ENCODE data around the gene PSMG2.

DNA sequence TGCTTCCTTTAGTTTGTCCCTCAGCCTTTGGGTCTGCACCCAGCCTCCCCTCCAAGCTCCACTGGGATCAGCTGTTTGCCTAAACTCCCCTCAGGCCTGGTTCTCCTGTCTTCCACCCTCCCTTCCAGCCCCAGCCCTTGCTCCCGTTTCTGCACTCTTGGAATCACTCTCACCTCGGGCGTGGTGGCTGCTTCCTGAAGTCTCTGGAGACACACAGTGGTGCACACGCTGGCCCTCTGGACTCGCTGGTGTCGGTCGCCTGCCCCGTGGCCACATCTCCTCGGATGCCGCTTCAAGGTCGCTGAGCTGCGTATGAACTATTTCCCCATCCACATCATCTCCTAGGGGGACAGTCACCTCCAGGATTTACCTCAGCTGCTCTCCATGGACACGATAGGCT lies 46.3 kb downstream of the PSMG2 start:
- TF ChIP-seq, protein P1, sequence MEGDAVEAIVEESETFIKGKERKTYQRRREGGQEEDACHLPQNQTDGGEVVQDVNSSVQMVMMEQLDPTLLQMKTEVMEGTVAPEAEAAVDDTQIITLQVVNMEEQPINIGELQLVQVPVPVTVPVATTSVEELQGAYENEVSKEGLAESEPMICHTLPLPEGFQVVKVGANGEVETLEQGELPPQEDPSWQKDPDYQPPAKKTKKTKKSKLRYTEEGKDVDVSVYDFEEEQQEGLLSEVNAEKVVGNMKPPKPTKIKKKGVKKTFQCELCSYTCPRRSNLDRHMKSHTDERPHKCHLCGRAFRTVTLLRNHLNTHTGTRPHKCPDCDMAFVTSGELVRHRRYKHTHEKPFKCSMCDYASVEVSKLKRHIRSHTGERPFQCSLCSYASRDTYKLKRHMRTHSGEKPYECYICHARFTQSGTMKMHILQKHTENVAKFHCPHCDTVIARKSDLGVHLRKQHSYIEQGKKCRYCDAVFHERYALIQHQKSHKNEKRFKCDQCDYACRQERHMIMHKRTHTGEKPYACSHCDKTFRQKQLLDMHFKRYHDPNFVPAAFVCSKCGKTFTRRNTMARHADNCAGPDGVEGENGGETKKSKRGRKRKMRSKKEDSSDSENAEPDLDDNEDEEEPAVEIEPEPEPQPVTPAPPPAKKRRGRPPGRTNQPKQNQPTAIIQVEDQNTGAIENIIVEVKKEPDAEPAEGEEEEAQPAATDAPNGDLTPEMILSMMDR (IDR thresholded peaks at IDR 0.05; ENCODE audit: insufficient read depth, low read length) = no peak
- no peak for TF ChIP-seq POLR2AphosphoS5 (IDR thresholded peaks at IDR 0.05; ENCODE audit: low read depth)
- TF ChIP-seq, protein P2, sequence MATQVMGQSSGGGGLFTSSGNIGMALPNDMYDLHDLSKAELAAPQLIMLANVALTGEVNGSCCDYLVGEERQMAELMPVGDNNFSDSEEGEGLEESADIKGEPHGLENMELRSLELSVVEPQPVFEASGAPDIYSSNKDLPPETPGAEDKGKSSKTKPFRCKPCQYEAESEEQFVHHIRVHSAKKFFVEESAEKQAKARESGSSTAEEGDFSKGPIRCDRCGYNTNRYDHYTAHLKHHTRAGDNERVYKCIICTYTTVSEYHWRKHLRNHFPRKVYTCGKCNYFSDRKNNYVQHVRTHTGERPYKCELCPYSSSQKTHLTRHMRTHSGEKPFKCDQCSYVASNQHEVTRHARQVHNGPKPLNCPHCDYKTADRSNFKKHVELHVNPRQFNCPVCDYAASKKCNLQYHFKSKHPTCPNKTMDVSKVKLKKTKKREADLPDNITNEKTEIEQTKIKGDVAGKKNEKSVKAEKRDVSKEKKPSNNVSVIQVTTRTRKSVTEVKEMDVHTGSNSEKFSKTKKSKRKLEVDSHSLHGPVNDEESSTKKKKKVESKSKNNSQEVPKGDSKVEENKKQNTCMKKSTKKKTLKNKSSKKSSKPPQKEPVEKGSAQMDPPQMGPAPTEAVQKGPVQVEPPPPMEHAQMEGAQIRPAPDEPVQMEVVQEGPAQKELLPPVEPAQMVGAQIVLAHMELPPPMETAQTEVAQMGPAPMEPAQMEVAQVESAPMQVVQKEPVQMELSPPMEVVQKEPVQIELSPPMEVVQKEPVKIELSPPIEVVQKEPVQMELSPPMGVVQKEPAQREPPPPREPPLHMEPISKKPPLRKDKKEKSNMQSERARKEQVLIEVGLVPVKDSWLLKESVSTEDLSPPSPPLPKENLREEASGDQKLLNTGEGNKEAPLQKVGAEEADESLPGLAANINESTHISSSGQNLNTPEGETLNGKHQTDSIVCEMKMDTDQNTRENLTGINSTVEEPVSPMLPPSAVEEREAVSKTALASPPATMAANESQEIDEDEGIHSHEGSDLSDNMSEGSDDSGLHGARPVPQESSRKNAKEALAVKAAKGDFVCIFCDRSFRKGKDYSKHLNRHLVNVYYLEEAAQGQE (IDR thresholded peaks at IDR 0.05; ENCODE audit: insufficient replicate concordance, low read depth) = no peak
